HG03558 (cell line): ENCODE measurements around the gene PRR7.

Source experiments
- ATAC-seq: cut with Tn5 transposase; IDR thresholded peaks from one replicate; pipeline ENCODE4 v1.9.1; 2021; ENCODE audit warnings: moderate number of reproducible peaks; ENCODE audit not compliant: unreplicated experiment; ENCODE audit errors: extremely low read depth

The PRR7 gene

GRCh38 chr5:177462021-177462670 lies 15.5 kb downstream of the PRR7 start:
- no peak for ATAC-seq

GRCh38 chr5:177465044-177465443 lies 18.4 kb downstream of the PRR7 start:
- no peak for ATAC-seq

- ATAC-seq = no peak
These were observed 20.2 kb downstream of the PRR7 start for GRCh38 chr5:177466861-177467260.

GRCh38 chr5:177467436-177467835 lies 20.8 kb downstream of the PRR7 start:
- ATAC-seq = no peak

GRCh38 chr5:177468329-177468684 lies 21.7 kb downstream of the PRR7 start:
- ATAC-seq = no peak

GRCh38 chr5:177468685-177469628 lies 22.3 kb downstream of the PRR7 start:
- ATAC-seq = no peak

GRCh38 chr5:177469750-177470525 lies 23.3 kb downstream of the PRR7 start:
- ATAC-seq = no peak

- no peak for ATAC-seq
These were observed 24.3 kb downstream of the PRR7 start for GRCh38 chr5:177470759-177471536.

- no peak for ATAC-seq
These were observed 25.2 kb downstream of the PRR7 start for GRCh38 chr5:177471610-177472356.

GRCh38 chr5:177472460-177473442 lies 26.1 kb downstream of the PRR7 start:
- ATAC-seq = no peak

- no peak for ATAC-seq
These were observed 26.9 kb downstream of the PRR7 start, which contains the start of gene DBN1 for GRCh38 chr5:177473443-177474001. TSS of gene DBN1 (minus strand) at chr5:177473634. CDS start at chr5:177473521, 113 bp downstream.

- no peak for ATAC-seq
These were observed 27.4 kb downstream of the PRR7 start for GRCh38 chr5:177474002-177474476.

- no peak for ATAC-seq
These were observed 28.4 kb downstream of the PRR7 start for GRCh38 chr5:177474846-177475562.

GRCh38 chr5:177475563-177476427 lies 29.2 kb downstream of the PRR7 start:
- no peak for ATAC-seq

GRCh38 chr5:177476531-177477233 lies 30.1 kb downstream of the PRR7 start:
- ATAC-seq = no peak
